GM12872 (cell line): ENCODE data around the gene AGO3.

Experiments used
- CTCF ChIP-seq: IDR thresholded peaks from 3 replicates; pipeline ENCODE4 v1.5.1; 2011; ENCODE audit warnings: low read depth, mild to moderate bottlenecking, low read length, moderate library complexity; ENCODE audit not compliant: insufficient read depth

The AGO3 gene

GRCh38 chr1:36101546-36101945 is 170.6 kb downstream of the AGO3 start:
- no peak for TF ChIP-seq CTCF

GRCh38 chr1:36106269-36106668 is 175.4 kb downstream of the AGO3 start:
- no peak for TF ChIP-seq CTCF

DNA sequence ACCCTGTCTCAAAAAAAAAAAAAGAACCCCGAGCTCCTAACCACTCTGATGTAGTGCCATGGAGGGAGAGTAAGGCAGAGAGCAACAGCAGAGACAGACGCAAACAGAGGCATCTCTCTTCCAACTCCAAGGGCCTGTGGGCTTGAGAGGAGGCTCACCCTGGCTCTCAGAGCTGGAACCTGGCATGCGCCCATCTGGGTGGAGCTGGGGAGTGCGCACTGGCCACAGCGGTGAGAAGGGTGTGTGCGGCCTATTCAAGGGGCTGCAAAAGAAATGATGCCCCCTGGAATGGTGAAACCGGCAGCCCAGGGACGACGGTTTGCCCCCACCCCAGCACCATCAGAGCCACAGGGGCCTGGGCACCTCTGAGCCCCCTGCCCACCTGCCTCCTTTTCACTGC is 176.5 kb downstream of the AGO3 start:
- TF ChIP-seq CTCF, result no peak

GRCh38 chr1:36108314-36108713 is 177.4 kb downstream of the AGO3 start:
- no peak for TF ChIP-seq CTCF

DNA sequence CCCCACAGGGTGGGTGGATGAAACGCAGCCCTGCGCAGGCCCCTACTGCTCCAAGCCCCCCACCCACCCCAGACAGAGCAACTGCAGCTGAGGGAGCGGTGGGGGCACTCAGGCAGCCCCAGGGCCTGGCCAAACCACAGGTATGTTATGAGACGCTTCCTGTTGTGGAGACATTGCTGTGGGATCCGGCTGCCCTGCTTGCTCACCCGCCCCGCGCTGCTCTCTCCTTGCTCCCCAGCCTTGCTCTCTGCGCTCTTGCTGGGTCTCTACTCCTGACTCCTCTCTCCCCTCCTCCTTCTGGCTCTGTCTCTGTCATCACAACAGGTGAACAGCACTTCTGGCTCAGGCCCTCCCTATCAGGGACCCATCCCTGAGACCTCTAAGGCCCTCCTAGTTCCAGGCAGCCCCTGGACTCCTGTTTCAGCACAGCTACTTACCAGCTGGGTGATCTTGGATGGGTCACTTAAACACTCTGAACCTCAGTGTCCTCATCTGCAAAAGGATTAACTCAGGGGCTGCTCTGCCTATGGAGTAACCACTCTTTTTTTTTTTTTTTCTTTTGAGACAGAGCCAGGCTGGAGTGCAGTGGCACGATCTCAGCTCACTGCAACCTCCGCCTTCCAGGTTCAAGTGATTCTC is 178.3 kb downstream of the AGO3 start:
- no peak for TF ChIP-seq CTCF

DNA sequence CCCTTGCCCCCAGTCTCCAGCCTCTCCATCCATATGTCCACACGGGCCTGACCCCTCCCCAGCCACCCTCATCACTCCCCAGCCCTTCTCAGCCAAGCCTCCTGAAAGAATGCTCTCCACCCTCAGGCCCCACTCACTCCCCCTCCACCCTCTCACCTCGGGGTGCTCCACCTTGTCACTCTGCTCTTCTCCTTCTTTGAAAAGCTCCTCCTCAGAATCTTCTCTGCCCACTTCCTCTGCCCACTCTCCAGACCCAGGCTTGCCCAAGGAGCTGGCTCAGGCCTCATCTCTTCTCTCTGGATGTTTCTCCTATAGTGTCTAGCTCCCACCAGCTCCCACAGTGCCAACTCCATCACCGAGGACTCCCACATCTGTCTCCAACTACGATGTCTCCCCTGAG is 180.2 kb downstream of the AGO3 start:
- TF ChIP-seq CTCF, result no peak

GRCh38 chr1:36112823-36113222 is 181.9 kb downstream of the AGO3 start:
- no peak for TF ChIP-seq CTCF
